Ovary (tissue), 3 donors: ENCODE results near the gene HSPB7.
"Not testable (repeated sequence)": the region's sequence is repeated elsewhere in the genome, so short reads cannot be mapped to it uniquely, and the experiment has no call there.

Source experiments
- EP300 ChIP-seq: sonication (generic); formaldehyde crosslinking; IDR thresholded peaks from one replicate; pipeline ENCODE4 v1.6.1; 2017; ENCODE audit warnings: antibody characterized with exemption
- POLR2A ChIP-seq: fragments of 450-650 bp; IDR thresholded peaks from one replicate; pipeline ENCODE4 v1.6.1; 2017; ENCODE audit warnings: antibody characterized with exemption, mild to moderate bottlenecking, moderate library complexity
- TF ChIP-seq, protein P1 (sequence below), 3 donors: fragments of 450-650 bp in 2 of 3; fragments of 200-600 bp in 1 of 3; IDR thresholded peaks; one replicate each; pipeline versions ENCODE4 v1.5.1 to v1.8.0; 2016 to 2022; ENCODE audit warnings: antibody characterized with exemption in 3 of 3, mild to moderate bottlenecking in 1 of 3
- donor health status: DM: no; HTN: no; CAD: no.

GRCh38 chr1:16020878-16021277, 3.0 kb upstream of the HSPB7 start:
- not testable (repeated sequence) for TF ChIP-seq EP300, POLR2A
- TF ChIP-seq, protein P1, sequence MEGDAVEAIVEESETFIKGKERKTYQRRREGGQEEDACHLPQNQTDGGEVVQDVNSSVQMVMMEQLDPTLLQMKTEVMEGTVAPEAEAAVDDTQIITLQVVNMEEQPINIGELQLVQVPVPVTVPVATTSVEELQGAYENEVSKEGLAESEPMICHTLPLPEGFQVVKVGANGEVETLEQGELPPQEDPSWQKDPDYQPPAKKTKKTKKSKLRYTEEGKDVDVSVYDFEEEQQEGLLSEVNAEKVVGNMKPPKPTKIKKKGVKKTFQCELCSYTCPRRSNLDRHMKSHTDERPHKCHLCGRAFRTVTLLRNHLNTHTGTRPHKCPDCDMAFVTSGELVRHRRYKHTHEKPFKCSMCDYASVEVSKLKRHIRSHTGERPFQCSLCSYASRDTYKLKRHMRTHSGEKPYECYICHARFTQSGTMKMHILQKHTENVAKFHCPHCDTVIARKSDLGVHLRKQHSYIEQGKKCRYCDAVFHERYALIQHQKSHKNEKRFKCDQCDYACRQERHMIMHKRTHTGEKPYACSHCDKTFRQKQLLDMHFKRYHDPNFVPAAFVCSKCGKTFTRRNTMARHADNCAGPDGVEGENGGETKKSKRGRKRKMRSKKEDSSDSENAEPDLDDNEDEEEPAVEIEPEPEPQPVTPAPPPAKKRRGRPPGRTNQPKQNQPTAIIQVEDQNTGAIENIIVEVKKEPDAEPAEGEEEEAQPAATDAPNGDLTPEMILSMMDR (IDR thresholded peaks at IDR 0.05) = not testable (repeated sequence)
